ENCODE results near the gene MARCHF6. TPM values are rescaled to one million over a fixed set of nuclear protein-coding genes. Genes with fewer than 3 reads are reported as not detected.

Gene MARCHF6
- total and polyA plus RNA-seq, 9 of the 15 experiments (the other 6 are each of a cell fraction or from before 2014, with no cell fraction given): 74.1 to 456 (median 116) TPM

- TF ChIP-seq ZNF780A (CRISPR knock-in tag; IDR thresholded peaks at IDR 0.05): no peak
- no peak for TF ChIP-seq RFX1 (IDR thresholded peaks at IDR 0.05)
- TF ChIP-seq EP400 (IDR thresholded peaks at IDR 0.05): peak; percentile 74
- peak; percentile 68; the same call in 1 of the 2 replicates for TF ChIP-seq NBN (IDR thresholded peaks at IDR 0.05; ENCODE audit: low read depth)
- TF ChIP-seq NFATC3 (IDR thresholded peaks at IDR 0.05): 0 out of 2 replicates have a peak, but pooled peaks have one; percentile 57
- no peak for TF ChIP-seq NR4A1 (CRISPR knock-in tag; IDR thresholded peaks at IDR 0.05)
- TF ChIP-seq NR4A1 (tag; IDR thresholded peaks at IDR 0.05): 0 out of 2 replicates have a peak, but pooled peaks have one; percentile 65
- TF ChIP-seq SOX6 (IDR thresholded peaks at IDR 0.05): peak; percentile 65; the same call in 1 of the 2 replicates
- no peak for TF ChIP-seq PTBP1 (IDR thresholded peaks at IDR 0.05; ENCODE audit: low read depth, low read length)
- 0 out of 2 replicates have a peak, but pooled peaks have one; percentile 9 for TF ChIP-seq NR2C1 (IDR thresholded peaks at IDR 0.05)
- no peak for TF ChIP-seq NR2C1 (tag; IDR thresholded peaks at IDR 0.05)
- TF ChIP-seq THRB (CRISPR knock-in tag; conservative IDR thresholded peaks at IDR 0.05): no peak
- TF ChIP-seq KAT8 (IDR thresholded peaks at IDR 0.05; ENCODE audit: low read depth): no peak
- TF ChIP-seq MGA (IDR thresholded peaks at IDR 0.05): peak; percentile 61
- TF ChIP-seq ZBTB2 (IDR thresholded peaks at IDR 0.05): 0 out of 2 replicates have a peak, but pooled peaks have one; percentile 52
Observed at GRCh38 chr5:10319202-10319851, 34.2 kb upstream of the MARCHF6 start (continued).
